ENCODE data around the gene GALNT7.

Gene GALNT7

GRCh38 chr4:173243917-173244658 is 75.5 kb downstream of the GALNT7 start:
- Mint-ChIP-seq H3K27ac (no peak overlapping the region), H3K4me3 (no peak overlapping the region), H3K4me1 (ENCODE audit: low read depth) (peaks cover 2% of the 10 kb centered on the region), H3K9me3 (no peaks in the 10 kb centered on the region), H3K27me3 (ENCODE audit: low read depth) (no peaks in the 10 kb centered on the region), H3K36me3 (ENCODE audit: low read depth) (peaks cover 4% of the 10 kb centered on the region)
- DNase-seq (ENCODE audit: low spot score) = no peak

GRCh38 chr4:173245952-173246351 is 77.3 kb downstream of the GALNT7 start:
- peaks cover 2% of the 10 kb centered on the region for H3K4me1 Mint-ChIP-seq (ENCODE audit: low read depth)
- no peak for DNase-seq (ENCODE audit: low spot score)
- H3K27ac Mint-ChIP-seq = no peak overlapping the region
- H3K27me3 Mint-ChIP-seq (ENCODE audit: low read depth) = no peaks in the 10 kb centered on the region
- H3K36me3 Mint-ChIP-seq (ENCODE audit: low read depth) = peaks cover 4% of the 10 kb centered on the region
- H3K9me3 Mint-ChIP-seq = no peaks in the 10 kb centered on the region
- H3K4me3 Mint-ChIP-seq = no peak overlapping the region

DNA sequence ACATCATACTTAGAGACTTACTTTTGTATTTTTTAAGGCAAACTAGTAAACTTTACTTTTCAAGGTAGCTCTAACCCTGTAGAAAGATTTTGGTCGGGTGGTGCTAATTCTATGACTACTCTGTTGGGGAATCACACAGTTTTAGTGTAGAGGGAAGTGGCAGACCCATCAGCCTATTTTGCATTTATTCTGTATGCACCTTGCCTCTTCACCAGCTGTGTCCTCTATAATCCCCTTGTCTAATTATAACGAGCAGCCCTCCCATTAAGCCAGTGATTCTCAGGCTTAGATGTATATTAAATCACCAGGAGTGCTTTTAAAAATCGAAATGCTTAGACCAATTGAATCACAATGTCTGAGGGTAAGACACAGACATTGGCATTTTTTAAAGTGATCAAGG is 78.1 kb downstream of the GALNT7 start:
- Mint-ChIP-seq H3K36me3 (ENCODE audit: low read depth) (peaks cover 4% of the 10 kb centered on the region), H3K27me3 (ENCODE audit: low read depth) (no peaks in the 10 kb centered on the region), H3K4me1 (ENCODE audit: low read depth) (peaks cover 2% of the 10 kb centered on the region), H3K27ac (no peak overlapping the region), H3K9me3 (no peaks in the 10 kb centered on the region), H3K4me3 (no peak overlapping the region)
- no peak for DNase-seq (ENCODE audit: low spot score)

- Mint-ChIP-seq H3K27me3 (ENCODE audit: low read depth) (no peaks in the 10 kb centered on the region), H3K27ac (no peak overlapping the region), H3K4me3 (no peak overlapping the region), H3K4me1 (ENCODE audit: low read depth) (peaks cover 2% of the 10 kb centered on the region), H3K9me3 (no peaks in the 10 kb centered on the region), H3K36me3 (ENCODE audit: low read depth) (peaks cover 4% of the 10 kb centered on the region)
- DNase-seq (ENCODE audit: low spot score) = no peak
Observed at GRCh38 chr4:173247321-173247720, 78.7 kb downstream of the GALNT7 start.

DNA sequence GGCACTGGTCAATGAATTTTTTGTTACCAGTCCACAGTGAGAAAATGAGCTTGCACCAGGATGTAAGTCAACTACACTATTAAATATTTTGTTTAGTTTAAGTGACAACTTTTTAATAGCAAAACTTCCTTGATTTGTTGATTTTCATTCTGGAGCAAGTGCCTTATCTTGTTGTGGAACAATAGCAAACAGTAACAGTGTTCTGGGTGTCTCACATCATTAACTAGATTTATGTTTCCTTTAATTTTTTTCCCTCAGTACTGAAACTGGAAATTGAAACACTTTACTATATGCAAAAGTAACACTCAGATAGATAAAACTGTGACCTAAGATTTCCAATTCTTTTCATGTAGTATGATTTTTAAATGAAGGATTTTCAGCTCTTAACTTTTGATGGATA is 80.1 kb downstream of the GALNT7 start:
- Mint-ChIP-seq H3K27me3 (ENCODE audit: low read depth) (no peaks in the 10 kb centered on the region), H3K27ac (no peak overlapping the region), H3K4me1 (ENCODE audit: low read depth) (no peaks in the 10 kb centered on the region), H3K9me3 (no peaks in the 10 kb centered on the region), H3K36me3 (ENCODE audit: low read depth) (peaks cover 6% of the 10 kb centered on the region), H3K4me3 (no peak overlapping the region)
- no peak for DNase-seq (ENCODE audit: low spot score)

DNA sequence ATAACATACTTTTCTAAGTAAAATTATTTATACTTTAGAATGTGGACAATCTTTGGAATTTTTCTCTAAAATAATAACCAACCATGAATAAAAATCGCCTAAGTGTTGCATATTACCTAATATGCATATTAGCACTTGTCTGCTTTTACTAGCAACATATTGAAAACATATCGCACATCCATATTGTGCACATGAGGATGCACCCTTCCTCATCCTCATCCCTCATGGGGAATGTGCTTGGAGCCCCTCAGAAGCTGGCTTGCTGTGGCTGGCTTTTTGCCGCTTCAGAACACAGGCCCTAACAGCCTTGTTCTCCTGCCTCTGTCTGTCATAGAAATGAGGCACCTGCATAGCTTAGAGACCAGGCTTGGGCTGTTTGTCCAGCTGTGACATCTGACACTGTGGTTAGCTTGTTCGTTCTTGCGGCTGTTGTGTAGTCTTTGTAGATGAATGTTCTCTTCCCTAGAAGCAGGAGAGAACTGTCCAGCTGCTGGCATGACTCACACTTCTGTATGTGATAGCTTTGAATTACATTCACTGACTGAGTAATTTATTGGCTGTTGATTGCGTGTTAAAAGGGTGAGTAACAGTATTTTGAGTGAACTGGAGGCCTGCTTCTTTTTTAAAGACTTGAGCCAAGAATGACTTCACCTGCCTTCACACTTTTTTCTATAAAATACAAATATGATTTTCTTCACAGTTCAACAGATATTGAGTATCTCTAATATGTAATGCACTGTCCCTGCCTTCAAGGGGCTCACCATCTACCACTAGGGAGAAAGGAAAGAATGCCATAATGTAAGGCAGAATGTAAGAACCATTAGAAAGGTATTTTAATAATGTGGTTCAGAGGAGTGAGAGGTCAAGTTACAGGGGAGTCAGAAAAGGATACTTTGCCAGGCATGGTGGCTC is 83.7 kb downstream of the GALNT7 start:
- peak; percentile 35 for DNase-seq (ENCODE audit: low spot score)
- Mint-ChIP-seq H3K27me3 (ENCODE audit: low read depth) (no peaks in the 10 kb centered on the region), H3K4me1 (ENCODE audit: low read depth) (no peaks in the 10 kb centered on the region), H3K27ac (no peak overlapping the region), H3K9me3 (no peaks in the 10 kb centered on the region), H3K4me3 (no peak overlapping the region), H3K36me3 (ENCODE audit: low read depth) (peaks cover 6% of the 10 kb centered on the region)

DNA sequence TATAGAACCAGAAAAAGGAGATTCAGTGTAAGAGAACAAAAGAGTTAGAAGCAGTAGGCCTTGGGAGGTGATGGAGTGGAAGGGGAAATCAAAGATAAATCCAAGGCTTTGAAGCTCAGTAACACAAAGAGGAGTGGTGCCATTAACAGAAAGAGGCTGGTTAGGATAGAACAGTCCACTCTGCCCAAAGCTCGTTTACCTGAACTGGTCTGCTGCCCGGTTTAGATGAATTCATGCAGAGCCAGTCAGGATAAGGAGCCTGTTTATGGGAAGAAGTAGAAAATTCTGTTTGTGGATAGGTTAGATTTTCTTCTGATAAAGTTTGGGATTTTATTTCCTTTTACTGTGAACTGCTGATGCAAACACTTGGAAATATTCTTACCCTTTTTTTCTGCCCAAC is 85.0 kb downstream of the GALNT7 start:
- Mint-ChIP-seq H3K36me3 (ENCODE audit: low read depth) (peaks cover 2% of the 10 kb centered on the region), H3K27me3 (ENCODE audit: low read depth) (no peaks in the 10 kb centered on the region), H3K27ac (no peak overlapping the region), H3K4me3 (no peak overlapping the region), H3K4me1 (ENCODE audit: low read depth) (peaks cover 1% of the 10 kb centered on the region), H3K9me3 (no peaks in the 10 kb centered on the region)
- DNase-seq (ENCODE audit: low spot score) = no peak

DNA sequence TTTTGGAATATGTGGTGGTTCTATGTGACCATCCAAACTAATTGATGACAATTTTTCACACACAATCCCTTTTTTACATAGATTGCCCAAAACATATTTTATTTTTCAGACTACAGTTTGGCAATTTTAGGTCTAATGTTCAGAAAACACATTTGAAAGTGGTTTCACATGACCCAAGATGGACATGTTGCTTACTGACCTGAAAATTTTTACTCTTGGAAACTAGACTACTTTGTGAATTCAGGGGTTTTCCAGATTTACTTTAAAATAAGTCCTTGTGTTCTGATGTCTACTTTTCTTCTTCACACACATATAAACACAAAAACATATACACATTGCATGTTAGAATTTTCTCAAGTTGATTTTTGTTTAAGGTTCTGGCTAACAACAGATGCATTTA is 86.0 kb downstream of the GALNT7 start:
- H3K9me3 Mint-ChIP-seq = no peaks in the 10 kb centered on the region
- DNase-seq (ENCODE audit: low spot score) = no peak
- peaks cover 1% of the 10 kb centered on the region for H3K4me1 Mint-ChIP-seq (ENCODE audit: low read depth)
- no peak overlapping the region for H3K4me3 Mint-ChIP-seq
- H3K27ac Mint-ChIP-seq = no peak overlapping the region
- H3K27me3 Mint-ChIP-seq (ENCODE audit: low read depth) = no peaks in the 10 kb centered on the region
- peaks cover 2% of the 10 kb centered on the region for H3K36me3 Mint-ChIP-seq (ENCODE audit: low read depth)

- no peaks in the 10 kb centered on the region for H3K9me3 Mint-ChIP-seq
- H3K4me3 Mint-ChIP-seq = no peak overlapping the region
- no peak for DNase-seq (ENCODE audit: low spot score)
- no peak overlapping the region for H3K27ac Mint-ChIP-seq
- peaks cover 1% of the 10 kb centered on the region for H3K4me1 Mint-ChIP-seq (ENCODE audit: low read depth)
- H3K36me3 Mint-ChIP-seq (ENCODE audit: low read depth) = peaks cover 2% of the 10 kb centered on the region
- no peaks in the 10 kb centered on the region for H3K27me3 Mint-ChIP-seq (ENCODE audit: low read depth)
Observed at GRCh38 chr4:173256825-173257224, 88.2 kb downstream of the GALNT7 start.

GRCh38 chr4:173257732-173258717 is 89.4 kb downstream of the GALNT7 start:
- no peak overlapping the region for H3K27ac Mint-ChIP-seq
- H3K9me3 Mint-ChIP-seq = no peaks in the 10 kb centered on the region
- no peaks in the 10 kb centered on the region for H3K36me3 Mint-ChIP-seq (ENCODE audit: low read depth)
- H3K4me1 Mint-ChIP-seq (ENCODE audit: low read depth) = peaks cover 1% of the 10 kb centered on the region
- no peaks in the 10 kb centered on the region for H3K27me3 Mint-ChIP-seq (ENCODE audit: low read depth)
- H3K4me3 Mint-ChIP-seq = no peak overlapping the region
- DNase-seq (ENCODE audit: low spot score) = peak; percentile 25

DNA sequence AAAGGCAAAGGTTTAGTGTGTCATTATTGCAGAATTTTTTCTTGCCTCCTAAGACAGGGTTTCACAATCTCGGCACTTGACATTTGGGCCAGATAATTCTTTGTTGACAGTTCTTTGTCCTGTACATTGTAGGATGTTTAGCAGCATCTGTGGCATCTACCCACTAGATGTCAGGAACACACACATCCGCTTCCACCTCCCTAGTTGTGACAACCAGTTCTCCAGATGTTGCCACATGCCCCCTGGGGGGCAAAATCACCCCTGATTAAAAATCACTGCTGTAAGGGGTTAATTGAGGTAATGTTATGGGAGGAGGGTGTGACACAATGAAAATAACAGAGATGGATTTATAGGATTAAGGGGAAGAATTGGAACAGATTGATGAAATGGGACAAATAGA is 90.3 kb downstream of the GALNT7 start:
- peaks cover 2% of the 10 kb centered on the region for H3K4me1 Mint-ChIP-seq (ENCODE audit: low read depth)
- DNase-seq (ENCODE audit: low spot score) = no peak
- no peaks in the 10 kb centered on the region for H3K27me3 Mint-ChIP-seq (ENCODE audit: low read depth)
- no peak overlapping the region for H3K4me3 Mint-ChIP-seq
- no peaks in the 10 kb centered on the region for H3K9me3 Mint-ChIP-seq
- H3K27ac Mint-ChIP-seq = no peak overlapping the region
- no peaks in the 10 kb centered on the region for H3K36me3 Mint-ChIP-seq (ENCODE audit: low read depth)

- H3K27ac Mint-ChIP-seq = no peak overlapping the region
- no peaks in the 10 kb centered on the region for H3K27me3 Mint-ChIP-seq (ENCODE audit: low read depth)
- H3K4me1 Mint-ChIP-seq (ENCODE audit: low read depth) = peaks cover 6% of the 10 kb centered on the region
- H3K4me3 Mint-ChIP-seq = no peak overlapping the region
- no peaks in the 10 kb centered on the region for H3K9me3 Mint-ChIP-seq
- no peaks in the 10 kb centered on the region for H3K36me3 Mint-ChIP-seq (ENCODE audit: low read depth)
- no peak for DNase-seq (ENCODE audit: low spot score)
Observed at GRCh38 chr4:173259310-173259709, 90.7 kb downstream of the GALNT7 start.

DNA sequence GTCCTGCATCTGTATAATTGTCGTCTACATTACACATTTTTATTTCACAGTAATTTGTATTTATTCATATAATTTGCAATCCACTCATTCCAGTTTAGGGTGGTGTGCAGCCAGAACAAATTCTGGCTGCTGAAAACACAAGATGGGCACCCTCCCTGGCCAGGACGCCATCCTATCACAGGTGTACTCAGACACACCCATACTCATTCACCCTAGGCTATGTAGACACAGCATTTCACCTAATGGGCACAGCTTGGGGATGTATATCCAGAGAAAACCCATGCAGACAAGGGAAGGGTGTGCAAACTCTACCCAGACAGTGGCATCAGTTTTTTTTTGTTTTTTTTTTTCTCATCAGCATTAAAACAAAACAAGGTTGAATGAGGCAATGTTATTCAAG is 92.4 kb downstream of the GALNT7 start:
- Mint-ChIP-seq H3K36me3 (ENCODE audit: low read depth) (no peaks in the 10 kb centered on the region), H3K4me1 (ENCODE audit: low read depth) (peaks cover 15% of the 10 kb centered on the region), H3K27me3 (ENCODE audit: low read depth) (no peaks in the 10 kb centered on the region), H3K9me3 (no peaks in the 10 kb centered on the region), H3K27ac (no peak overlapping the region), H3K4me3 (no peak overlapping the region)
- no peak for DNase-seq (ENCODE audit: low spot score)
